ENCODE data around the gene RIN2.

The RIN2 gene

GRCh38 chr20:19806806-19807190 lies 48.7 kb downstream of the RIN2 start:
- no peak overlapping the region for H3K4me3 ChIP-seq (ENCODE audit: insufficient read depth, low read length, poor library complexity, severe bottlenecking)
- H3K27ac ChIP-seq (ENCODE audit: low read depth, low read length): no peak overlapping the region
- H3F3A ChIP-seq (ENCODE audit: insufficient read depth): no peaks in the 10 kb centered on the region
- no peaks in the 10 kb centered on the region for H3K27me3 ChIP-seq (ENCODE audit: low read length)
- no peak overlapping the region for H3K4me2 ChIP-seq (ENCODE audit: low read depth, low read length, poor library complexity, severe bottlenecking)
- no peaks in the 10 kb centered on the region for H4K20me1 ChIP-seq (ENCODE audit: low read depth, low read length)
- no peak for TF ChIP-seq CTCF (IDR thresholded peaks at IDR 0.05; ENCODE audit: insufficient read depth, low read length, poor library complexity, severe bottlenecking)
- TF ChIP-seq EZH2phosphoT487 (conservative IDR thresholded peaks at IDR 0.05; ENCODE audit: low read length): no peak
- H3K9ac ChIP-seq (ENCODE audit: low read length): no peak overlapping the region
- no peaks in the 10 kb centered on the region; the same call in 1 of the 2 replicates for H3K9me2 ChIP-seq (replicated peaks; ENCODE audit: insufficient read depth, low read length)
- no peaks in the 10 kb centered on the region for H3K79me2 ChIP-seq (ENCODE audit: insufficient read depth, low read length)
- no peaks in the 10 kb centered on the region for H3K36me3 ChIP-seq (ENCODE audit: low read length)
- H3K9me3 ChIP-seq (ENCODE audit: insufficient read depth, low read length): no peaks in the 10 kb centered on the region
- H2AFZ ChIP-seq (ENCODE audit: low read depth, low read length, severe bottlenecking): no peak overlapping the region

- Histone ChIP-seq H3K9me2 (replicated peaks; ENCODE audit: insufficient read depth, low read length) (no peaks in the 10 kb centered on the region; the same call in 1 of the 2 replicates), H3K27me3 (ENCODE audit: low read length) (no peaks in the 10 kb centered on the region), H3K27ac (ENCODE audit: low read depth, low read length) (no peak overlapping the region), H3K4me3 (ENCODE audit: insufficient read depth, low read length, poor library complexity, severe bottlenecking) (no peak overlapping the region), H3F3A (ENCODE audit: insufficient read depth) (no peaks in the 10 kb centered on the region), H2AFZ (ENCODE audit: low read depth, low read length, severe bottlenecking) (no peak overlapping the region), H3K4me2 (ENCODE audit: low read depth, low read length, poor library complexity, severe bottlenecking) (no peak overlapping the region), H3K9ac (ENCODE audit: low read length) (no peak overlapping the region), H3K36me3 (ENCODE audit: low read length) (no peaks in the 10 kb centered on the region), H4K20me1 (ENCODE audit: low read depth, low read length) (no peaks in the 10 kb centered on the region), H3K79me2 (ENCODE audit: insufficient read depth, low read length) (no peaks in the 10 kb centered on the region), H3K9me3 (ENCODE audit: insufficient read depth, low read length) (no peaks in the 10 kb centered on the region)
- no peak for TF ChIP-seq EZH2phosphoT487 (conservative IDR thresholded peaks at IDR 0.05; ENCODE audit: low read length)
- TF ChIP-seq CTCF (IDR thresholded peaks at IDR 0.05; ENCODE audit: insufficient read depth, low read length, poor library complexity, severe bottlenecking): no peak
Observed at GRCh38 chr20:19807191-19807945, 49.3 kb downstream of the RIN2 start.
